ENCODE results near the gene SSU72.

GRCh38 chr1:1614954-1615255 lies 40.2 kb upstream of the SSU72 start:
- TF ChIP-seq, protein P1, sequence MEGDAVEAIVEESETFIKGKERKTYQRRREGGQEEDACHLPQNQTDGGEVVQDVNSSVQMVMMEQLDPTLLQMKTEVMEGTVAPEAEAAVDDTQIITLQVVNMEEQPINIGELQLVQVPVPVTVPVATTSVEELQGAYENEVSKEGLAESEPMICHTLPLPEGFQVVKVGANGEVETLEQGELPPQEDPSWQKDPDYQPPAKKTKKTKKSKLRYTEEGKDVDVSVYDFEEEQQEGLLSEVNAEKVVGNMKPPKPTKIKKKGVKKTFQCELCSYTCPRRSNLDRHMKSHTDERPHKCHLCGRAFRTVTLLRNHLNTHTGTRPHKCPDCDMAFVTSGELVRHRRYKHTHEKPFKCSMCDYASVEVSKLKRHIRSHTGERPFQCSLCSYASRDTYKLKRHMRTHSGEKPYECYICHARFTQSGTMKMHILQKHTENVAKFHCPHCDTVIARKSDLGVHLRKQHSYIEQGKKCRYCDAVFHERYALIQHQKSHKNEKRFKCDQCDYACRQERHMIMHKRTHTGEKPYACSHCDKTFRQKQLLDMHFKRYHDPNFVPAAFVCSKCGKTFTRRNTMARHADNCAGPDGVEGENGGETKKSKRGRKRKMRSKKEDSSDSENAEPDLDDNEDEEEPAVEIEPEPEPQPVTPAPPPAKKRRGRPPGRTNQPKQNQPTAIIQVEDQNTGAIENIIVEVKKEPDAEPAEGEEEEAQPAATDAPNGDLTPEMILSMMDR (IDR thresholded peaks at IDR 0.05; ENCODE audit: extremely low read depth in 1 of 2, insufficient read depth in 1 of 2, low read depth in 1 of 2, low read length in 2 of 2): no peak
- TF ChIP-seq POLR2A (IDR thresholded peaks at IDR 0.05; ENCODE audit: low read depth, low read length): no peak
- no peak for TF ChIP-seq GATA2 (IDR thresholded peaks at IDR 0.05; ENCODE audit: insufficient read depth, insufficient read length, low read depth, low read length)
- TF ChIP-seq EZH2 (IDR thresholded peaks at IDR 0.05; ENCODE audit: borderline replicate concordance, low read depth, low read length, severe bottlenecking): no peak
- TF ChIP-seq, protein P2, sequence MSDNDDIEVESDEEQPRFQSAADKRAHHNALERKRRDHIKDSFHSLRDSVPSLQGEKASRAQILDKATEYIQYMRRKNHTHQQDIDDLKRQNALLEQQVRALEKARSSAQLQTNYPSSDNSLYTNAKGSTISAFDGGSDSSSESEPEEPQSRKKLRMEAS (IDR thresholded peaks at IDR 0.05; ENCODE audit: insufficient read depth, insufficient read length): no peak
- no peak for TF ChIP-seq POLR2AphosphoS5 (IDR thresholded peaks at IDR 0.05; ENCODE audit: insufficient read depth, low read depth, low read length)
- TF ChIP-seq MYC (IDR thresholded peaks at IDR 0.05; ENCODE audit: low read depth, low read length): no peak
- TF ChIP-seq FOS (IDR thresholded peaks at IDR 0.05; ENCODE audit: borderline replicate concordance, insufficient read depth, low read length): no peak
- no peak for TF ChIP-seq JUN (IDR thresholded peaks at IDR 0.05; ENCODE audit: borderline replicate concordance, insufficient read depth, insufficient read length, low read depth)
